ENCODE data around the gene FANK1. TPM values are rescaled to one million over a fixed set of nuclear protein-coding genes. Genes with fewer than 3 reads are reported as not detected.
"Not testable (repeated sequence)": the region's sequence is repeated elsewhere in the genome, so short reads cannot be mapped to it uniquely, and the experiment has no call there.

Gene FANK1
- total RNA-seq, 2 donors from 2014 or later = 1.0 to 7.3 TPM

DNA sequence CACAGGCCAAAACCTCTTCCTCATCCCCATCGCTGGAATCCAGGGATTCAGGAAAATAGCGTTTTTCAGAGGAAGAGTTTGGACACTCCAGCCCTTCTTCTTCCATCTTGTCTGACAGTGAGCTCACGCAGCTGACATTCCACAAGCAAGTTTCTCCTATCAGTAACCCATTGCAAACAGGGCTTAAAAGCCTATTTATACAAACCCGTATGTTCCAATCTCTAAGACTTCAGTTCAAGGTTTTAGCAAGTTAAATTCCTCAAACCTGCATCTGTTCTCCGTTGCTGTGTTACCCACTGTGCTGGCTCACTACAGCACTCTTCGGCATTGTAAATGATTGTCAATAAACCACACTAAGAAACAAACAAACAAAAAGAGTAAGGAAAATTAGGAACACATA, 15.6 kb upstream of the FANK1 start:
- DNase-seq = no peak

DNA sequence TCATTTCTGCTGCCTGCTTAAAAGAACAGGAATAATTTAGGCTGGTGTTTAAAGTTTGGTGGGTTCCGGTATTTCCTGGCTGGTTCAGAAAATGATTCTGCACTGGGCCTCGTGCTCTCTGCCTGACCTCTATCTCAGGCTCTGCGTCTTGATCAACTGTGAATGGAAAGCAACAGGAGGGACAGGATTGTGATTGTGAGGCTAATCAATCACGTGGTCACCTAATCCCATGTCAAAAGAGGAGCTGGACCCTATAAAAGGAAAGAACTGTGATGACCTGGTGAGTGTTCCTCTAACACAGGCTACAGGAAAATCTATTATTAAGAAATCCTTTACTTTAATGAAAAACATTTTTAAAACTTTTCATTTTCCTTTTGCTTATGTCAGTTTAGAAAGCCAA, 15.2 kb upstream of the FANK1 start, which contains the start of gene DHX32:
Gene DHX32, minus strand, starts transcription at position 101 of the 400 bp plus-strand sequence. CDS start 468 bp downstream, outside the sequence.
- TF ChIP-seq, protein P1, sequence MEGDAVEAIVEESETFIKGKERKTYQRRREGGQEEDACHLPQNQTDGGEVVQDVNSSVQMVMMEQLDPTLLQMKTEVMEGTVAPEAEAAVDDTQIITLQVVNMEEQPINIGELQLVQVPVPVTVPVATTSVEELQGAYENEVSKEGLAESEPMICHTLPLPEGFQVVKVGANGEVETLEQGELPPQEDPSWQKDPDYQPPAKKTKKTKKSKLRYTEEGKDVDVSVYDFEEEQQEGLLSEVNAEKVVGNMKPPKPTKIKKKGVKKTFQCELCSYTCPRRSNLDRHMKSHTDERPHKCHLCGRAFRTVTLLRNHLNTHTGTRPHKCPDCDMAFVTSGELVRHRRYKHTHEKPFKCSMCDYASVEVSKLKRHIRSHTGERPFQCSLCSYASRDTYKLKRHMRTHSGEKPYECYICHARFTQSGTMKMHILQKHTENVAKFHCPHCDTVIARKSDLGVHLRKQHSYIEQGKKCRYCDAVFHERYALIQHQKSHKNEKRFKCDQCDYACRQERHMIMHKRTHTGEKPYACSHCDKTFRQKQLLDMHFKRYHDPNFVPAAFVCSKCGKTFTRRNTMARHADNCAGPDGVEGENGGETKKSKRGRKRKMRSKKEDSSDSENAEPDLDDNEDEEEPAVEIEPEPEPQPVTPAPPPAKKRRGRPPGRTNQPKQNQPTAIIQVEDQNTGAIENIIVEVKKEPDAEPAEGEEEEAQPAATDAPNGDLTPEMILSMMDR (IDR thresholded peaks at IDR 0.05) = no peak
- TF ChIP-seq POLR2A (IDR thresholded peaks at IDR 0.05) = no peak
- H3K27ac ChIP-seq = peak within 1 kb of the TSS; percentile 2 to 68 (median 34)
- H3K4me1 ChIP-seq = peaks cover 52% of the 10 kb centered on the region
- no peaks in the 10 kb centered on the region for H3K36me3 ChIP-seq (replicated peaks in 1 of 2; ENCODE audit: insufficient read depth in 1 of 2, low read depth in 2 of 2)
- intact Hi-C loops (cut with DNase I) = no loop called here
- 35% methylated on average over 4 of the region's 4 CpGs for WGBS, 2 donors
- no peak for DNase-seq
- H3K9me3 ChIP-seq = no peaks in the 10 kb centered on the region
- no peak within 1 kb of the TSS for H3K4me3 ChIP-seq
- no peaks in the 10 kb centered on the region for H3K27me3 ChIP-seq
- no peak for ATAC-seq

More for the DNA sequence above, 15.6 kb upstream of the FANK1 start:
- no peak overlapping the region for H3K4me3 ChIP-seq
- H3K4me1 ChIP-seq = peaks cover 52% of the 10 kb centered on the region
- intact Hi-C loops (cut with DNase I) = no loop called here
- peak; percentile 17 for ATAC-seq
- 21 to 33% methylated on average over 6 of the region's 6 CpGs for WGBS, 2 donors
- no peaks in the 10 kb centered on the region for H3K27me3 ChIP-seq
- TF ChIP-seq POLR2A (IDR thresholded peaks at IDR 0.05) = no peak
- TF ChIP-seq, protein P1 (IDR thresholded peaks at IDR 0.05) = no peak
- peak overlapping the region; percentile 2 to 41 (median 34) for H3K27ac ChIP-seq
- no peaks in the 10 kb centered on the region for H3K36me3 ChIP-seq (replicated peaks in 1 of 2; ENCODE audit: insufficient read depth in 1 of 2, low read depth in 2 of 2)
- no peaks in the 10 kb centered on the region for H3K9me3 ChIP-seq

DNA sequence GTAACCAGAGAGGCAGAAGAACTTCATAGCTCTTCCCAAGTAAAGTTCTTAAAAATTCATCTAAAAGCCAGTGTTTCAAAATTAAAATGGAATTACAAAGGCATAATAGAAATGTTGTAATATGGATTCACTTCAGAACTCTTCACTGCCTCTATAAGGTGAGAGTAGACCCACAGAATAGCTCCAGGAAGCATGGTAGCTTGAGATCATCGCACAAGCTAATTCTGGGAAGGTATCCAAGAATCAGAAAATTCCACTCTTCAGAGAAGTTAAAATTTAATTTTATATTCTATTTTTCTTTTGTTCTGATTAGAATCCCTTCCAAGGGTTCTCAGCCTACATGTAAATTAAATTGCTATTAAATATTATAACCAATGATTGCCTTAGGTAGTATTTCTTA, 13.8 kb upstream of the FANK1 start:
- no peaks in the 10 kb centered on the region for H3K27me3 ChIP-seq
- no peaks in the 10 kb centered on the region for H3K9me3 ChIP-seq
- intact Hi-C loops (cut with DNase I) = no loop called here
- H3K4me1 ChIP-seq = peaks cover 57% of the 10 kb centered on the region
- 10 to 20% methylated on average over 1 of the region's 1 CpG for WGBS, 2 donors
- TF ChIP-seq POLR2A (IDR thresholded peaks at IDR 0.05) = no peak
- TF ChIP-seq, protein P1 (IDR thresholded peaks at IDR 0.05) = no peak
- DNase-seq (no peak), ATAC-seq (peak; percentile 50)
- peak overlapping the region in 3 of 4 donors; percentile 28 to 53 (median 33) for H3K27ac ChIP-seq
- H3K4me3 ChIP-seq = no peak overlapping the region
- H3K36me3 ChIP-seq (replicated peaks in 1 of 2; ENCODE audit: insufficient read depth in 1 of 2, low read depth in 2 of 2) = no peaks in the 10 kb centered on the region

DNA sequence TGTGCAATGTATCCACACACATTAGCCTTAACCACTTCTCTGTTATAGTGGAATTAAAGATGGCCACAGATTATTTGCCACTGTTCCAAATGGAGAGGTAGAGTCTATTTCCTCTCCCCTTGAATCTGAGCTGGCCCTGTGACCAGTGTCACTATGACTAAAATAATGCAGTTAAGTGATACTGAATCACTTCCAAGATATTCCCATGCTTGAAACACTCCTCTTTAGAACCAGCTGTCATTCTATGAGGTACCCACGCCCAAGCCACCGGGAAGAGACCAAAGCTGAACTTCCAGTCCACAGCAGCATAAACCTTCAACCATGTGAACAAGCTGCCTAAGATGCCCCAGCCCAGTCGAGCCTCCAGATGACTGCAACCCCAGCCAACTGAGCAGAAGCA, 13.2 kb upstream of the FANK1 start:
- DNase-seq (no peak), ATAC-seq (no peak)
- H3K4me3 ChIP-seq = no peak overlapping the region
- peaks cover 57% of the 10 kb centered on the region for H3K4me1 ChIP-seq
- no peaks in the 10 kb centered on the region for H3K27me3 ChIP-seq
- H3K9me3 ChIP-seq = no peaks in the 10 kb centered on the region
- intact Hi-C loops (cut with DNase I) = no loop called here
- no peaks in the 10 kb centered on the region for H3K36me3 ChIP-seq (replicated peaks in 1 of 2; ENCODE audit: insufficient read depth in 1 of 2, low read depth in 2 of 2)
- 81 to 92% methylated on average over 3 of the region's 3 CpGs for WGBS, 2 donors
- no peak for TF ChIP-seq POLR2A (IDR thresholded peaks at IDR 0.05)
- TF ChIP-seq, protein P1 (IDR thresholded peaks at IDR 0.05) = no peak
- H3K27ac ChIP-seq = peak overlapping the region in 2 of 4 donors; percentile 27 to 33

DNA sequence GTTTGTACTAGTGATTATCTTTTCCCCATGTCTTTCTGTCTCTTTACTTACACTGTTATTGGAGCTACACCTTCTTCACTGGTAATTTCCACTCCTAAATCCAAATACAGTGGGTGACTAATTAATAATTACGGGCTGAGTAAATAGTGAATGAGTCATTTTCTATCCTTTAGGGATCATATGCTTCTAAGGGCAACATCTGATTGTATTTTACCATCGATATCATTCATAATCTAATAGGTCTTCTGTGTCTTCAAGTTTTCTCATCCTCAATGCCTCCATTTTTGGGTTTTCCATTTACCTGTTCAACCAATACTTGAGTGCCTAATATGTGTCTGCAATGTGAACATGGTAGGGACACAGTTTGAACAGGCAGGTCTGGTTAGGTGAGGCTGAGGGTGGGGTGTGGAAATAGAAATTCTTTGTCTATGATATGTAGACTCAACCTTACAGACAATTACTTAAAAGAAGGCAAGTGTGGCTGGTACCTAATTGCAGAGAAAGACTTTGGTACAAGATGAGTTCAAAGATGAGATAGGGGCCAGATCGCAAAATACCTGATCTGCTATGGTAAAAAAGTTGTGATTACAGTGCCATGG, 9.4 kb upstream of the FANK1 start:
- no peak overlapping the region for H3K27ac ChIP-seq
- H3K4me3 ChIP-seq = no peak overlapping the region
- no peaks in the 10 kb centered on the region for H3K9me3 ChIP-seq
- 70 to 79% methylated on average over 3 of the region's 3 CpGs for WGBS, 2 donors
- no peak for TF ChIP-seq POLR2A (IDR thresholded peaks at IDR 0.05)
- TF ChIP-seq, protein P1 (IDR thresholded peaks at IDR 0.05) = no peak
- no peak for ATAC-seq
- H3K27me3 ChIP-seq = no peaks in the 10 kb centered on the region
- no peaks in the 10 kb centered on the region for H3K36me3 ChIP-seq (replicated peaks in 1 of 2; ENCODE audit: insufficient read depth in 1 of 2, low read depth in 2 of 2)
- no peak for DNase-seq
- peaks cover 39% of the 10 kb centered on the region for H3K4me1 ChIP-seq
- intact Hi-C loops (cut with DNase I) = no loop called here

DNA sequence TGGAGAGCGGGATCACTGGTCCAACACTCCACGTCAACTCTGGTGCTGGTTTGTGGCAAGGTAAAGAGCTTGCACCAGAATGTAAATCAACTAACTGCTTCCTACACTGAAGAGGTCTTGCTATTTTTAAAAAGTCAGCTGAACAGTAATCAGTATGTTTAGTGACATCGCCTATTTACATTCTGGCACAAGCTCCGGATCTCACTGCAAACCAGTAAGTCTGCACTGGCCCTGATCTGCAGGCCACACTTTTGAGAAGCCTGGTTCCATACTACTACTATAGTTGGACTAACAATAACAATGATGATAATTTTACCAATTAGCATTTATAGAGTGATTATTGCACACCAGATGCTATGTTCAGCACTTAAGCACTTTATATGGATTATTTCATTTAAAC, 6.9 kb upstream of the FANK1 start:
- not testable (repeated sequence) for H3K27me3 ChIP-seq
- peak overlapping the region in 3 of 4 donors; percentile 5 to 25 (median 12) for H3K27ac ChIP-seq

DNA sequence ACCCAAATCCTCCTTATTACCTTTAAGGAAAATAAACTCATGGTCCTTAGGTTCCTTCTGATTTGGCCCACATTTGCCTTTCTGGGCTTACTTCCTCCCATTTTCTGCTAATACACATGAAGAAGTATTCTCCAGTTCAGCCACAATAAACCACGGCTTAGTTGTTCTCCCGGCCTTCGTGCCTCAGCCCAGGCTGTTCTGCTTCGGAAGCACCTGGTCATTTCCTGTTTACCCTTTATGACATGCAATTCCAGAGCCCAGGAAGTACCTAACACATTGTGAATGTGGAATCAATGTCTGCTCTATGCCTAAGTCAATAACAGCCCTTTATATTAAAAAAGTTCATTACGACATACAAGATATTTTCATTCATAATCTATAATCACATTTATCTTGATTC, 4.0 kb upstream of the FANK1 start:
- DNase-seq = peak in 3 of 4 donors; percentile 17 to 40 (median 27)
- Histone ChIP-seq H3K27ac (peak overlapping the region; percentile 1 to 65 (median 27)), H3K4me1 (peaks cover 32% of the 10 kb centered on the region)
- ATAC-seq; H3K4me3 ChIP-seq; H3K9me3 ChIP-seq; intact Hi-C loops (cut with DNase I); H3K27me3 ChIP-seq; H3K36me3 ChIP-seq (replicated peaks in 1 of 2; ENCODE audit: insufficient read depth in 1 of 2, low read depth in 2 of 2): not testable (repeated sequence)
- 19 to 22% methylated on average over 5 of the region's 5 CpGs for WGBS, 2 donors

More for the DNA sequence above, 6.9 kb upstream of the FANK1 start:
- ATAC-seq; H3K36me3 ChIP-seq (replicated peaks in 1 of 2; ENCODE audit: insufficient read depth in 1 of 2, low read depth in 2 of 2); H3K9me3 ChIP-seq; intact Hi-C loops (cut with DNase I); H3K4me3 ChIP-seq: not testable (repeated sequence)
- DNase-seq = peak in 1 of 4 donors; percentile 36
- WGBS, 2 donors = 35 to 37% methylated on average over 4 of the region's 4 CpGs
- peaks cover 32% of the 10 kb centered on the region for H3K4me1 ChIP-seq
